SK-N-SH treated with all-trans-retinoic acid at 6 μM for 48 hours (cell line): Measurements from ENCODE around the gene TMEM147.

Source experiments
- ATAC-seq: fragments of 200-7000 bp; cut with Tn5 transposase; 3 replicates; pipeline ENCODE4 v1.9.1; 2020; ENCODE audit warnings: mild to moderate bottlenecking, moderate library complexity
- ARNTL ChIP-seq: fragments of 450-650 bp; formaldehyde crosslinking; IDR thresholded peaks from 2 replicates; pipeline ENCODE4 v1.5.0; 2020; ENCODE audit warnings: low read depth, mild to moderate bottlenecking, moderate library complexity, borderline replicate concordance
- BACH2 ChIP-seq: fragments of 250-450 bp; sonication (Bioruptor Pico); IDR thresholded peaks from 2 replicates; pipeline ENCODE4 v1.9.0; 2021; ENCODE audit warnings: mild to moderate bottlenecking, borderline replicate concordance
- CSDC2 ChIP-seq: fragments of 250-450 bp; sonication (Bioruptor Pico); IDR thresholded peaks from 2 replicates; pipeline ENCODE4 v1.5.0; 2020; ENCODE audit warnings: mild to moderate bottlenecking, moderate library complexity
- ESRRG ChIP-seq: fragments of 250-450 bp; sonication (Bioruptor Pico); IDR thresholded peaks from 2 replicates; pipeline ENCODE4 v1.6.1; 2021; ENCODE audit warnings: mild to moderate bottlenecking
- GLIS3 ChIP-seq: fragments of 250-450 bp; sonication (Bioruptor Pico); IDR thresholded peaks from 2 replicates; pipeline ENCODE4 v1.5.0; 2020; ENCODE audit warnings: mild to moderate bottlenecking, moderate library complexity
- ISL1 ChIP-seq: fragments of 250-450 bp; sonication (Bioruptor Pico); IDR thresholded peaks from 2 replicates; pipeline ENCODE4 v2.1.2; 2022; ENCODE audit warnings: mild to moderate bottlenecking, moderate library complexity
- OSR1 ChIP-seq: fragments of 250-450 bp; sonication (Bioruptor Pico); IDR thresholded peaks from 2 replicates; pipeline ENCODE4 v1.8.0; 2022; ENCODE audit warnings: moderate library complexity, mild to moderate bottlenecking, inconsistent platforms
- PPARA ChIP-seq: fragments of 250-450 bp; sonication (Bioruptor Pico); IDR thresholded peaks from 2 replicates; pipeline ENCODE4 v1.5.0; 2020; ENCODE audit warnings: mild to moderate bottlenecking, borderline replicate concordance
- RARB ChIP-seq: fragments of 250-450 bp; sonication (Bioruptor Pico); IDR thresholded peaks from 2 replicates; pipeline ENCODE4 v1.8.0; 2021; ENCODE audit warnings: mild to moderate bottlenecking, moderate library complexity
- SNAI2 ChIP-seq: fragments of 250-450 bp; sonication (Bioruptor Pico); IDR thresholded peaks from 2 replicates; pipeline ENCODE4 v1.5.0; 2020; ENCODE audit warnings: mild to moderate bottlenecking, moderate library complexity
- TCF4 ChIP-seq: fragments of 250-450 bp; sonication (Bioruptor Pico); IDR thresholded peaks from 2 replicates; pipeline ENCODE4 v1.8.0; 2021; ENCODE audit warnings: mild to moderate bottlenecking, moderate library complexity, borderline replicate concordance
- TOX ChIP-seq: fragments of 250-450 bp; sonication (Bioruptor Pico); IDR thresholded peaks from 2 replicates; pipeline ENCODE4 v1.8.0; 2021; ENCODE audit warnings: mild to moderate bottlenecking, moderate library complexity, borderline replicate concordance
- ZFP3 ChIP-seq: fragments of 250-450 bp; sonication (Bioruptor Pico); IDR thresholded peaks from 2 replicates; pipeline ENCODE4 v1.5.0; 2020; ENCODE audit warnings: mild to moderate bottlenecking, moderate library complexity
- ZFP30 ChIP-seq: fragments of 450-650 bp; formaldehyde crosslinking; IDR thresholded peaks from 2 replicates; pipeline ENCODE4 v1.5.0; 2022; ENCODE audit warnings: mild to moderate bottlenecking, moderate library complexity
- ZNF565 ChIP-seq: fragments of 450-650 bp; formaldehyde crosslinking; conservative IDR thresholded peaks from 2 replicates; pipeline ENCODE4 v1.5.0; 2020; ENCODE audit warnings: low read depth, mild to moderate bottlenecking, moderate library complexity
- ZNF70 ChIP-seq: fragments of 450-650 bp; formaldehyde crosslinking; IDR thresholded peaks from 2 replicates; pipeline ENCODE4 v1.5.0; 2020; ENCODE audit warnings: mild to moderate bottlenecking, moderate library complexity
- ZNF8 ChIP-seq: fragments of 450-650 bp; formaldehyde crosslinking; IDR thresholded peaks from 2 replicates; pipeline ENCODE4 v1.5.0; 2020; ENCODE audit warnings: mild to moderate bottlenecking, moderate library complexity
- TF ChIP-seq, protein P1 (sequence below): fragments of 250-450 bp; sonication (Bioruptor Pico); IDR thresholded peaks from 2 replicates; pipeline ENCODE4 v1.5.1; 2021; ENCODE audit warnings: mild to moderate bottlenecking, moderate library complexity
- TF ChIP-seq, protein P2 (sequence below): fragments of 250-450 bp; sonication (Bioruptor Pico); IDR thresholded peaks from 2 replicates; pipeline ENCODE4 v1.8.0; 2020; ENCODE audit warnings: mild to moderate bottlenecking, moderate library complexity, borderline replicate concordance
- TF ChIP-seq, protein P3 (sequence below): fragments of 250-450 bp; sonication (Bioruptor Pico); IDR thresholded peaks from 2 replicates; pipeline ENCODE4 v1.8.0; 2021; ENCODE audit warnings: low read depth, mild to moderate bottlenecking, moderate library complexity, borderline replicate concordance
- TF ChIP-seq, protein P4 (sequence below): fragments of 250-450 bp; sonication (Bioruptor Pico); IDR thresholded peaks from 2 replicates; pipeline ENCODE4 v1.5.1; 2020; ENCODE audit warnings: low read depth, mild to moderate bottlenecking, moderate library complexity

Gene TMEM147

DNA sequence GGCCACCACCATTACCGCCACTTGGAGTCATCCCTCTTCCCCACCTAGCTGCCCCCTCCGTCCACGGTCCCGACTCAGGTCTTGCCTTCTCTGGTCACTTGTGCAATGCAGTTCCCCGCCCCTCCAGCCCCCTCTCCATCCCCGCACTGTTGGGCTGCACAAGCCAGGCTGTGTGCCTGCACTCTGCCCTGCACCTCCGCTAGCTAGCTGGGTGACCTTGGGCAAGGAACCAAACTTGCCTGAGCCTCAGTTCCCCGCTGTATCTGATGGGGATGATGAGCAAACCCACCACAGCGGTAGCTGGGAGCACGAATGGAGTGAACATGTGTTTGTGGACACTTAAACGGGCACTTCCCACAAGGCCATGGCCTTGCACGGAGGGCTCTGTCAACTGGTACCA lies 5.6 kb upstream of the TMEM147 start:
- TF ChIP-seq ESRRG = no peak
- no peak for TF ChIP-seq CSDC2 (CRISPR knock-in tag)
- no peak for TF ChIP-seq ARNTL (CRISPR knock-in tag)
- TF ChIP-seq TCF4 (CRISPR knock-in tag) = no peak
- TF ChIP-seq, protein P1, sequence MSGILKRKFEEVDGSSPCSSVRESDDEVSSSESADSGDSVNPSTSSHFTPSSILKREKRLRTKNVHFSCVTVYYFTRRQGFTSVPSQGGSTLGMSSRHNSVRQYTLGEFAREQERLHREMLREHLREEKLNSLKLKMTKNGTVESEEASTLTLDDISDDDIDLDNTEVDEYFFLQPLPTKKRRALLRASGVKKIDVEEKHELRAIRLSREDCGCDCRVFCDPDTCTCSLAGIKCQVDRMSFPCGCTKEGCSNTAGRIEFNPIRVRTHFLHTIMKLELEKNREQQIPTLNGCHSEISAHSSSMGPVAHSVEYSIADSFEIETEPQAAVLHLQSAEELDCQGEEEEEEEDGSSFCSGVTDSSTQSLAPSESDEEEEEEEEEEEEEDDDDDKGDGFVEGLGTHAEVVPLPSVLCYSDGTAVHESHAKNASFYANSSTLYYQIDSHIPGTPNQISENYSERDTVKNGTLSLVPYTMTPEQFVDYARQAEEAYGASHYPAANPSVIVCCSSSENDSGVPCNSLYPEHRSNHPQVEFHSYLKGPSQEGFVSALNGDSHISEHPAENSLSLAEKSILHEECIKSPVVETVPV (CRISPR knock-in tag) = no peak
- TF ChIP-seq TOX (CRISPR knock-in tag) = no peak
- TF ChIP-seq BACH2 = no peak
- TF ChIP-seq ZNF8 (CRISPR knock-in tag) = no peak
- no peak for TF ChIP-seq ISL1 (CRISPR knock-in tag)
- no peak for TF ChIP-seq RARB
- no peak for TF ChIP-seq ZNF565 (CRISPR knock-in tag)
- TF ChIP-seq, protein P2, sequence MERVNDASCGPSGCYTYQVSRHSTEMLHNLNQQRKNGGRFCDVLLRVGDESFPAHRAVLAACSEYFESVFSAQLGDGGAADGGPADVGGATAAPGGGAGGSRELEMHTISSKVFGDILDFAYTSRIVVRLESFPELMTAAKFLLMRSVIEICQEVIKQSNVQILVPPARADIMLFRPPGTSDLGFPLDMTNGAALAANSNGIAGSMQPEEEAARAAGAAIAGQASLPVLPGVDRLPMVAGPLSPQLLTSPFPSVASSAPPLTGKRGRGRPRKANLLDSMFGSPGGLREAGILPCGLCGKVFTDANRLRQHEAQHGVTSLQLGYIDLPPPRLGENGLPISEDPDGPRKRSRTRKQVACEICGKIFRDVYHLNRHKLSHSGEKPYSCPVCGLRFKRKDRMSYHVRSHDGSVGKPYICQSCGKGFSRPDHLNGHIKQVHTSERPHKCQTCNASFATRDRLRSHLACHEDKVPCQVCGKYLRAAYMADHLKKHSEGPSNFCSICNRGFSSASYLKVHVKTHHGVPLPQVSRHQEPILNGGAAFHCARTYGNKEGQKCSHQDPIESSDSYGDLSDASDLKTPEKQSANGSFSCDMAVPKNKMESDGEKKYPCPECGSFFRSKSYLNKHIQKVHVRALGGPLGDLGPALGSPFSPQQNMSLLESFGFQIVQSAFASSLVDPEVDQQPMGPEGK (CRISPR knock-in tag) = no peak
- no peak for TF ChIP-seq ZNF70 (CRISPR knock-in tag)
- TF ChIP-seq ZFP3 = no peak
- TF ChIP-seq, protein P3, sequence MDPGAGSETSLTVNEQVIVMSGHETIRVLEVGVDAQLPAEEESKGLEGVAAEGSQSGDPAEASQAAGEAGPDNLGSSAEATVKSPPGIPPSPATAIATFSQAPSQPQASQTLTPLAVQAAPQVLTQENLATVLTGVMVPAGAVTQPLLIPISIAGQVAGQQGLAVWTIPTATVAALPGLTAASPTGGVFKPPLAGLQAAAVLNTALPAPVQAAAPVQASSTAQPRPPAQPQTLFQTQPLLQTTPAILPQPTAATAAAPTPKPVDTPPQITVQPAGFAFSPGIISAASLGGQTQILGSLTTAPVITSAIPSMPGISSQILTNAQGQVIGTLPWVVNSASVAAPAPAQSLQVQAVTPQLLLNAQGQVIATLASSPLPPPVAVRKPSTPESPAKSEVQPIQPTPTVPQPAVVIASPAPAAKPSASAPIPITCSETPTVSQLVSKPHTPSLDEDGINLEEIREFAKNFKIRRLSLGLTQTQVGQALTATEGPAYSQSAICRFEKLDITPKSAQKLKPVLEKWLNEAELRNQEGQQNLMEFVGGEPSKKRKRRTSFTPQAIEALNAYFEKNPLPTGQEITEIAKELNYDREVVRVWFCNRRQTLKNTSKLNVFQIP = no peak
- TF ChIP-seq, all 23 proteins: peak for 0
- ATAC-seq = no peak

DNA sequence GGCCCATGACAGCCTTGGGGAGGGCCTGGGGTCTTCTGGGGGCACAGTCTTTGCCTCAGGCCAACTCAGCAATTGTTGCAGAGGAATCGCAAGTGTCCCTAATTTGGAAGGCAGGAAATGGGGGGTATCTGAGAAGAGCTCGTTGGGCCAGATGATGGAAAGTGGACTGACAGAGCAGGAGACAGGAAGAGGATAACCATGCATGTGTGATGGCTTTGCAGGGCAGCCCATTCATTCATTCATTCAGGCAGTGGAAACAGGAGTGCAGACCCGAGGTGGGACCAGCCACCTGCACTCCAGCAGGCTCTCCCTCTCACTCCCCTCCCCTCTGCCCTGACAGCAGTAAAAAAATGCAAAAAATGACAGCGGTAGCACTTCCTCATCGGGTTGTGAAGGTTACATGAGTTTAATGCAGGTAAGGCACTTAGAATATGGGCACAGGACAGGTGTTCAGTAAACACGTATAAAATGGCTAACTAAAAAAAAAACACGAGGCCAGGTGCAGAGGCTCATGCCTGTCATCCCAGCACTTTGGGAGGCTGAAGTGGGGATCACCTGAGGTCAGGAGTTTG lies 5.0 kb upstream of the TMEM147 start:
- no peak for TF ChIP-seq CSDC2 (CRISPR knock-in tag)
- ATAC-seq = no peak

- TF ChIP-seq ZNF565 (CRISPR knock-in tag) = no peak
- TF ChIP-seq TCF4 (CRISPR knock-in tag) = no peak
- TF ChIP-seq, protein P3 = no peak
- TF ChIP-seq OSR1 = no peak
- no peak for TF ChIP-seq ZFP30
- TF ChIP-seq ESRRG = no peak
- no peak for TF ChIP-seq RARB
- TF ChIP-seq, protein P1 (CRISPR knock-in tag) = no peak
- TF ChIP-seq, protein P4, sequence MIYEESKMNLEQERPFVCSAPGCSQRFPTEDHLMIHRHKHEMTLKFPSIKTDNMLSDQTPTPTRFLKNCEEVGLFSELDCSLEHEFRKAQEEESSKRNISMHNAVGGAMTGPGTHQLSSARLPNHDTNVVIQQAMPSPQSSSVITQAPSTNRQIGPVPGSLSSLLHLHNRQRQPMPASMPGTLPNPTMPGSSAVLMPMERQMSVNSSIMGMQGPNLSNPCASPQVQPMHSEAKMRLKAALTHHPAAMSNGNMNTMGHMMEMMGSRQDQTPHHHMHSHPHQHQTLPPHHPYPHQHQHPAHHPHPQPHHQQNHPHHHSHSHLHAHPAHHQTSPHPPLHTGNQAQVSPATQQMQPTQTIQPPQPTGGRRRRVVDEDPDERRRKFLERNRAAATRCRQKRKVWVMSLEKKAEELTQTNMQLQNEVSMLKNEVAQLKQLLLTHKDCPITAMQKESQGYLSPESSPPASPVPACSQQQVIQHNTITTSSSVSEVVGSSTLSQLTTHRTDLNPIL (CRISPR knock-in tag) = no peak
- TF ChIP-seq ZNF70 (CRISPR knock-in tag) = no peak
- TF ChIP-seq CSDC2 (CRISPR knock-in tag) = no peak
- no peak for TF ChIP-seq PPARA (CRISPR knock-in tag)
- no peak for TF ChIP-seq ZFP3
- TF ChIP-seq, protein P2 (CRISPR knock-in tag) = no peak
- no peak for TF ChIP-seq SNAI2
- TF ChIP-seq GLIS3 (CRISPR knock-in tag) = no peak
- TF ChIP-seq BACH2 = no peak
- ATAC-seq = no peak
These were observed 3.2 kb upstream of the TMEM147 start for GRCh38 chr19:35542209-35542608.
